WTC11 (cell line): ENCODE results near the gene RIPPLY3.

Source experiments
- ATF2 ChIP-seq: sonication (generic); formaldehyde crosslinking; IDR thresholded peaks from 2 replicates; pipeline ENCODE4 v1.8.1; 2022; ENCODE audit warnings: low read depth, missing genetic modification reagents, borderline replicate concordance
- CTCF ChIP-seq: fragments of 200-600 bp; IDR thresholded peaks from 2 replicates; pipeline ENCODE4 v1.8.0; 2022; ENCODE audit warnings: antibody characterized with exemption
- ELF4 ChIP-seq: sonication (generic); formaldehyde crosslinking; IDR thresholded peaks from 2 replicates; pipeline ENCODE4 v1.8.1; 2022; ENCODE audit warnings: low read depth, mild to moderate bottlenecking, moderate library complexity, missing genetic modification reagents
- ETV6 ChIP-seq: sonication (generic); formaldehyde crosslinking; IDR thresholded peaks from 2 replicates; pipeline ENCODE4 v1.8.1; 2022; ENCODE audit warnings: mild to moderate bottlenecking, missing genetic modification reagents
- FOXP1 ChIP-seq: sonication (generic); formaldehyde crosslinking; IDR thresholded peaks from 2 replicates; pipeline ENCODE4 v1.8.0; 2022; ENCODE audit warnings: missing genetic modification reagents, mild to moderate bottlenecking, moderate library complexity, borderline replicate concordance
- JUN ChIP-seq: sonication (generic); formaldehyde crosslinking; IDR thresholded peaks from 2 replicates; pipeline ENCODE4 v1.8.0; 2023; ENCODE audit warnings: mild to moderate bottlenecking, missing genetic modification reagents
- NR1H2 ChIP-seq: sonication (generic); formaldehyde crosslinking; IDR thresholded peaks from 2 replicates; pipeline ENCODE4 v1.9.0; 2021; ENCODE audit warnings: mild to moderate bottlenecking, moderate library complexity, missing genetic modification reagents
- TEAD4 ChIP-seq: sonication (generic); formaldehyde crosslinking; IDR thresholded peaks from 2 replicates; pipeline ENCODE4 v1.8.0; 2022; ENCODE audit warnings: mild to moderate bottlenecking, missing genetic modification reagents
- USF2 ChIP-seq: sonication (generic); formaldehyde crosslinking; IDR thresholded peaks from 2 replicates; pipeline ENCODE4 v1.8.1; 2023; ENCODE audit warnings: mild to moderate bottlenecking, missing genetic modification reagents, moderate library complexity
- TF ChIP-seq, protein P1 (sequence below): sonication (generic); formaldehyde crosslinking; IDR thresholded peaks from 2 replicates; pipeline ENCODE4 v1.8.1; 2023; ENCODE audit warnings: mild to moderate bottlenecking, missing genetic modification reagents, borderline replicate concordance
- TF ChIP-seq, protein P2 (sequence below): sonication (generic); formaldehyde crosslinking; IDR thresholded peaks from 2 replicates; pipeline ENCODE4 v1.8.0; 2022; ENCODE audit warnings: mild to moderate bottlenecking, missing genetic modification reagents

DNA sequence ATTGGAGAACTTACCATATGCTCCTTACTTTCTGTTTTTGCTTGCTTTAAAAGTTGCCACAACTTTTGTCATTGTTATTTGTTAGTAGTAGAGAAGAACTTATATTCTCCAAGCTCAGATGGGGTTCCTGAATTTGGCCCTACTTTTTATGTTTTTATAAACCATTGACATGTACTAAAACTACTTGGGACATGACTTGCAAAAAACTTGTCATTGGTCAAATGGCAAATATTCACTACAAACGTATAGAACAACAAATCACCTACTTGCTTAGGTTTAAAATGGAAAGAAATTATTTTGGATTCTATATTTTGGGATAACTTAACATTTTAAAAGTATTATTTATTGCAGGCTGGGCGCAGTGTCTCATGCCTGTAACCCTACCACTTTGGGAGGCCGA lies 33.7 kb downstream of the RIPPLY3 start:
- TF ChIP-seq ELF4 (CRISPR knock-in tag) (no peak), TEAD4 (CRISPR knock-in tag) (no peak), FOXP1 (no peak), CTCF (no peak), JUN (CRISPR knock-in tag) (no peak), ETV6 (no peak), NR1H2 (no peak), USF2 (CRISPR knock-in tag) (no peak), ATF2 (CRISPR knock-in tag) (no peak)
- TF ChIP-seq, protein P1, sequence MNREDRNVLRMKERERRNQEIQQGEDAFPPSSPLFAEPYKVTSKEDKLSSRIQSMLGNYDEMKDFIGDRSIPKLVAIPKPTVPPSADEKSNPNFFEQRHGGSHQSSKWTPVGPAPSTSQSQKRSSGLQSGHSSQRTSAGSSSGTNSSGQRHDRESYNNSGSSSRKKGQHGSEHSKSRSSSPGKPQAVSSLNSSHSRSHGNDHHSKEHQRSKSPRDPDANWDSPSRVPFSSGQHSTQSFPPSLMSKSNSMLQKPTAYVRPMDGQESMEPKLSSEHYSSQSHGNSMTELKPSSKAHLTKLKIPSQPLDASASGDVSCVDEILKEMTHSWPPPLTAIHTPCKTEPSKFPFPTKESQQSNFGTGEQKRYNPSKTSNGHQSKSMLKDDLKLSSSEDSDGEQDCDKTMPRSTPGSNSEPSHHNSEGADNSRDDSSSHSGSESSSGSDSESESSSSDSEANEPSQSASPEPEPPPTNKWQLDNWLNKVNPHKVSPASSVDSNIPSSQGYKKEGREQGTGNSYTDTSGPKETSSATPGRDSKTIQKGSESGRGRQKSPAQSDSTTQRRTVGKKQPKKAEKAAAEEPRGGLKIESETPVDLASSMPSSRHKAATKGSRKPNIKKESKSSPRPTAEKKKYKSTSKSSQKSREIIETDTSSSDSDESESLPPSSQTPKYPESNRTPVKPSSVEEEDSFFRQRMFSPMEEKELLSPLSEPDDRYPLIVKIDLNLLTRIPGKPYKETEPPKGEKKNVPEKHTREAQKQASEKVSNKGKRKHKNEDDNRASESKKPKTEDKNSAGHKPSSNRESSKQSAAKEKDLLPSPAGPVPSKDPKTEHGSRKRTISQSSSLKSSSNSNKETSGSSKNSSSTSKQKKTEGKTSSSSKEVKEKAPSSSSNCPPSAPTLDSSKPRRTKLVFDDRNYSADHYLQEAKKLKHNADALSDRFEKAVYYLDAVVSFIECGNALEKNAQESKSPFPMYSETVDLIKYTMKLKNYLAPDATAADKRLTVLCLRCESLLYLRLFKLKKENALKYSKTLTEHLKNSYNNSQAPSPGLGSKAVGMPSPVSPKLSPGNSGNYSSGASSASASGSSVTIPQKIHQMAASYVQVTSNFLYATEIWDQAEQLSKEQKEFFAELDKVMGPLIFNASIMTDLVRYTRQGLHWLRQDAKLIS = no peak
- TF ChIP-seq, protein P2, sequence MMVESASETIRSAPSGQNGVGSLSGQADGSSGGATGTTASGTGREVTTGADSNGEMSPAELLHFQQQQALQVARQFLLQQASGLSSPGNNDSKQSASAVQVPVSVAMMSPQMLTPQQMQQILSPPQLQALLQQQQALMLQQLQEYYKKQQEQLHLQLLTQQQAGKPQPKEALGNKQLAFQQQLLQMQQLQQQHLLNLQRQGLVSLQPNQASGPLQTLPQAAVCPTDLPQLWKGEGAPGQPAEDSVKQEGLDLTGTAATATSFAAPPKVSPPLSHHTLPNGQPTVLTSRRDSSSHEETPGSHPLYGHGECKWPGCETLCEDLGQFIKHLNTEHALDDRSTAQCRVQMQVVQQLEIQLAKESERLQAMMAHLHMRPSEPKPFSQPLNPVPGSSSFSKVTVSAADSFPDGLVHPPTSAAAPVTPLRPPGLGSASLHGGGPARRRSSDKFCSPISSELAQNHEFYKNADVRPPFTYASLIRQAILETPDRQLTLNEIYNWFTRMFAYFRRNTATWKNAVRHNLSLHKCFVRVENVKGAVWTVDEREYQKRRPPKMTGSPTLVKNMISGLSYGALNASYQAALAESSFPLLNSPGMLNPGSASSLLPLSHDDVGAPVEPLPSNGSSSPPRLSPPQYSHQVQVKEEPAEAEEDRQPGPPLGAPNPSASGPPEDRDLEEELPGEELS = no peak
